ENCODE data around the gene RAB3C.

The RAB3C gene

DNA sequence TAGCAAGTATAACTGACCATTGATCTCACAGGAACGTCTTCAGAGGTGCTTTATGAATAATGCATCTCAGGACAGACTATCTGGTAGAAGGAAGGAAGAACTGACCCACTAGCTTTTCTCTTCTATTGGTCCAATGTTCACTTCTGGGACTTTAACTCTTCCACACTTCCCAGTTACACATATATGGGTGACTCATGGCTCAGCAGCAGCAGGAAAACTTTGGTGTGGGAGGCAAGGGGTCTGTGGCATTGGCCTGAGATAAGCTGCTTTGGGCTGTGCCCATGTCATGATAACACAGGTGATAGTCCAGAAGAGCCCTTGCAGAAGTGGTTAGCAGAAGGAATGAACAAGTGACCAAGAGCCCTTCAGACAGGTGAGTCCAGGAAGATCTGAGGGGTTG, 148.8 kb downstream of the RAB3C start:
- DNase-seq (ENCODE audit: low read depth in 3 of 3) = no peak

DNA sequence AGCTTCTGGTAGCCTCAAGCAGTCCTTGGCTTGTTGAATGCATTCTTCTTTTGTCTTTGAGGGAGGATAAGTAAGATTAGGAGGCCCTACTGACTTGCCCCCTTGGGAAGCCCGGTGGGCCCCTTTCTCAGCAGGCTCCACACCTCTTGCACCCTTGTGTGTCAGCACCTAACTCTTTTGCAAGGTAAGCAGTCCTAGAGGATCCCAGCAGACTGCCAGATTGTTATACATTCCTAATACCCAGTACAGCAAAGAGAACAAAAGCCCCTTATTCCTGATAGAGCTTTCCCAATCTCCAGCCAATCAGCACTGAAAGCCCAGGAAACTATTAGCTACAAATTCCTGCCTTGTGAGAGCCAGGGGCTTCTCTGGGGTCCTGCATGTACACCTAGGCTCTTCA, 152.8 kb downstream of the RAB3C start:
- DNase-seq (ENCODE audit: low read depth in 3 of 3) = no peak

DNA sequence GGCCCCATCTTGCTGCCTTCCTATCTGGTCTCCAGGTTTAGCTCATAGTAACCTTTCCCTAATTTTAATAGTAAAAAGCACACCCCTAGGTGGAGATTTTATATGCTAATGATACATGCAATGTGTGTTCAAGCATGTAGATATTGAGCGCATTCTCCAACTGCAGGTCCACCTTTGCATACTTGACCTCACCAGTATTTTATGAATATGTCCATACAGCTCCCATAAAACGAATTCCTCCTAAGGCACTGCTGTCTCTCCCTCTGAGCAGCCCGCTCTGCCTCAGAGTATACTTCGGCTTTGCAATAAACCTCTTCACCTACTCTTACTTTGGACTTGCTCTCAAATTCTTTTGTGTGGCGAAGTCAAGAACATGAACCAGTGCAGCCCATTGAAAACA, 153.3 kb downstream of the RAB3C start:
- DNase-seq (ENCODE audit: low read depth in 3 of 3) = no peak

DNA sequence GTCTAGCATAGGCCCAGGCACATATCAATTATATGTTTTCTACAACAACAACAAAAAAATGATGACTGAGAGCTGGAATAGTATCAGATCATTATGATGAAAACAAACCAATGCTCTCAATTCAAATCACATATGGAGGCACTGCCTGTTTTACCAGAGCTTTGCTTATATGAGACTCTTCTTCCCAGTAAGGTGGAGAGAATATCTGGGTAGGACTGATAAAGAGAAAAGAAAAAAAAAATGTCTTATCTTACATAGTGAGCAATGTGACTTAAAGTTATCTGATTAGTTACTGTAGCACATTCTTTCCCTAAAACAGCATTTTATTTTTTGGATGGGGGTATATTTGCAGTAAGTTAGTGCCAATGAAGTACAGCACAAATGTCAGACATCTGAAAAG, 154.8 kb downstream of the RAB3C start:
- no peak for DNase-seq (ENCODE audit: low read depth in 3 of 3)

DNA sequence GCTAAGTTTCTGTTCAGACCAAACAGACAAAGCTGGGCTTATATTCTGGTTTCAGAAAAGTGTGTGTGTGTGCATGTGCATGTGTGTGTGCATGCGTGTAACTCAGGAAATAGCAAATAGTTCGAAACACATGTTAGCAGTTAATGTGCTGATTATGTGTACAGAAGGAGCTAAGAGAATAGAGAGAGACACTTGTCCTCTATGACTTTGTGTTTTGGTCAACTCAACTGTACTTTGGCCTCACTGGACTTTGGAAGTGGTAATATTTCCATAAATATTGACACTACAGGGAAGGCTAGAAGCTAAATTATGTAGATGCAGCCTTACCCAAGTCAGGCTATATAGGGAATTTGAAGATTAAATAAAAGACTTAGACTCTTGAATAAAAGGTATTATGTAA, 155.5 kb downstream of the RAB3C start:
- DNase-seq (ENCODE audit: low read depth in 3 of 3) = no peak

DNA sequence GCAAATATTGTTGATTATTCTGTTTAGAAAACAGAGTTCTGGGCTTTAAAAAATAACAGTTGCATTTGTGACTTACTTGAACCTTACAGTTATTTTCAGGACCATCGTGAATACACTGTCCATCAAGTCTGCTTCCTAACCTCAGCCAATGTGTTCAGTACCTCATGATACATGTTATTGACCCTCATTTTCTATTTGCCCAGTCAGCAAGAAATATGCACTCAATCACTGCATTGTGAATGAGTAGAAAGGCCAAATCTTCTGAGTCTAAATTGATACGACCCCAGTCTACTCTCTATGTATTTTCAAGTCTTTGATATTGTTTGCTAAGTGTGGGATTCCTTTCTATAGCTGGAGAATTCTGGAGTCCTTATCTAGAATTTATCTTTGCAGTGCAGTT, 156.2 kb downstream of the RAB3C start:
- DNase-seq (ENCODE audit: low read depth in 3 of 3) = no peak

DNA sequence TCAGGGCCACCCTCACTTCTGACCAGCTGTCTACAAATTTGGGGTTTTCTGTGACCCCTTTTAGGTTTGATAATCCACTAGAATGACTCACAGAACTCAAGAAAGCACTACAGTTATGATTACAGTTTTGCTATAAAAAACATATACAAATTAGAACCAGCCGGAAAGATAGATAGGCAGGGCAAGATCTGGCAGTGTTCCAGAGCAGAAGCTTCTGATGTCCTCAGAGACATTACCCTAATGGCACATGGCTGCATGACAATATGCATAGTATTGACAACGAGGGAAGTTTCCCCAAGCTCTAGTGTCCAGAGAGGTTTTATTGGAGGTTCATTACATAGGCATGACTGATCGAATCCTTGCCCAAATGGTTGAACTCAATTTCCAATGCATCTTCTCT, 158.1 kb downstream of the RAB3C start:
- no peak for DNase-seq (ENCODE audit: low read depth in 3 of 3)

DNA sequence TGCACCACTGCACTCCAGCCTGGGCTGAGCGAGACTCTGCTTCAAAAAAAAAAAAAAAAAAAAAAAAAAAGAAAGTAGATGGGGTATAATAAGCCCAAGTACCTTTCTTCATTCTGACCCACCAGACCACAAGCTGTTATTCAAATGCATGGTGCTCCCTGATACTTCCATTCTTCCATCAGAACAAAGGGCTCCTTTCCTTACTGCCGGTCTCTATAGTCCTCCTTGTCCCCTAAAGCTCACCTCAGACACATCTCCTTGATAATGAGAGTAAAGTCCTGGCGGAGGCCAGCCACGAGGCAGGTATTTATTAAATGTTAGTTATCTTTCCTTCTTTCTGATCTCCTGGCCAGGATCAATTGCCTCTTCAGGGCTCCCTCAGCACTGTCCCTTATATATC, 162.5 kb downstream of the RAB3C start:
- DNase-seq (ENCODE audit: low read depth in 3 of 3) = no peak

DNA sequence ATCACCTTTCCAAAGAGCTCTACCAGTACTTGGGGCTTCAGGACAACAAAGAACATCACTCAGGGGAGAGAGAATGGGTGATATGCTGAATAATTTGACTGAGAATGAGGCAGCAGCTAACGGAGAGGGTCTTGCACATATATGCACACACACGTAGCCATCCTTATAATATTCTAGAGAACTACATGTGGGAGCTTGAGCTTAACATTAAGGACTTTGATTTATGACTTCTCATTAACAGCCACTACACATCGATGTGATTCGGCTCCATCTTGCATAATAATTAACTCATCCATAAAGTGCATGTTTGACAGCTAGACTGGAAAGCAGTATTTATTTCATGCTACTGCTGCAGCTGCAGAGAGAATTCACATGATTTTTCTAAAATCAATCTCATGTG, 163.4 kb downstream of the RAB3C start:
- DNase-seq (ENCODE audit: low read depth in 3 of 3) = no peak

DNA sequence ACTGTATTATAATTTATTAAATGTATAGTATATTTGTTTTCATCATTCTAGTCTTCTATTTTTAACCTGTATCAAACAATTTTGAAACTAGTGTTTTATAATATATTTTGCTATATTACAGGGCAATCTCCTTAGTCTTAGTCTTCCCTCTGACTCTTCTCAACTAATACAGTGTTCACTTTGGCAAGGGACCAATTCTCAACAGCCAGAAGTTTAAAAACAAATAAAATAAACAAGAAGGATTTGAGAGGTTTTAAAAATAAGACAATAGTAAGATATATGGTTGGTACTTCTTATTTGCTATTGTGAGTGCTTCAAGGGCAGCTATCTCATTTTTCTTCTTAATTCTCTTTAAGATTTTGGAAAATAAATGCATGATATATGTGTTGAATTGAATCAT, 167.2 kb downstream of the RAB3C start:
- DNase-seq (ENCODE audit: low read depth in 3 of 3) = no peak

DNA sequence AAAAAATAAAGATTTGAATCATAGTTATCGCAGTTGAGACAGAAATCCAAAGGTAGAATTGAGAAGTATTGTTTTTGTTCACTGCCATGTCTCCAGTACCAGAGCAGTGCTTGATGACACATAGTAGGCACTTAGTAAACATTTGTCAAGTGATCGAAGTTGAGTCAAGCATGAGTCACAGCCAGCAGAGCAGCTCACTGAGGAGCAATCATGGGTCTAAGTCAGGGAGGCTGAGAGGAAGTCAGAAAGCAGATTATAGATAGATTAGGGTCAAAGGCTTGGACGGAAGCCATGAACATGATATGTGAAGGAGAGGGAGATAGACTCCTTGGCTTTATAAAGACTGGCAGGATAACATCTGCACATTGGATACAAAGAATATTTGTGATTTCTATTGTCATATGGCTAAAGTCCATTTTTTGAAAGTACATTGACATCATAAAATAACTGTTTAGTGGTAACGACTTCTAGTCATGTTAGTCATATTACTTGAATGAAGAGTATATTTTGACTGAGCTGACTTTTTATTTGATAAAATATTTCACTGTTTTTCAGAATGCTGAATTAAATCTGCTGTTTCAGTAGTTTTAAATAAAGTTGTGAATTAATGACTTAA, 168.5 kb downstream of the RAB3C start:
- no peak for DNase-seq (ENCODE audit: low read depth in 3 of 3)

DNA sequence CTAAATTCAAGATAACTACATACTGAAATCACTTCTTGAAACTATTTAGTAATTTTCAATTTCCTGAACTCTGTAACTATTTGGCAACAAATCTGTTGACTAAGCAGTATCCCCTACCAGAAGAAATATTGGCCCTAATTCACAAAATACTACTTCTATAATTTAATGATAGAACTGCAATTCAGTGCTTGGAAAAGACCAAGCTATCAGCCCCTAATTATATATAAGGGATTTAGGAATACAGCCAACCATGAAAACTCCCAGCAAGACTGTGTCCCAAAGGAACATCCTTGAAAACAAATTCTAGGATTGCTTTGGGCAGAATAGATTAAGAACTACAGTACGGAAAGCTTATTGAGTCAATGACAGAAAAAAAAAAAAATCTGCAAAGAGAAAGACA, 169.2 kb downstream of the RAB3C start:
- no peak for DNase-seq (ENCODE audit: low read depth in 3 of 3)

DNA sequence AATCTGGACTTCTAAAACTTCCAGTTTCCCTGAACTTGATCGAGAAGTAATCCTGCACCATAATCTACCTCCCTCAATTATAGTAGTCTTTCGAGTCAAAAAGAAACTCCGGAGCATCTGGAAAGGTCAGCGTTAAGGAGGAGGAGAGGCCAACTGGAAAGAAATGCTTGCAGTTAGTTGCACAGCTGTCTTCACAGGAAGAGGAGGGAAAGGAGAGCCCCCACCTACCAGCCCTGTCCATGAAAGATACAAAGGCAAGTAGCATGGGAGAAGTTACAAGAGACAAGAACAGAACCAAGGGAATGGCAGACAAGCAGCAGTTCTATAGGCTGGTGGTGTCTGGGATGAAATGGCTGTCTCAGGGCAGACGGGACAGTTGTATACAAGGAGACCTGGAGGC, 170.6 kb downstream of the RAB3C start:
- DNase-seq (ENCODE audit: low read depth in 3 of 3) = no peak

DNA sequence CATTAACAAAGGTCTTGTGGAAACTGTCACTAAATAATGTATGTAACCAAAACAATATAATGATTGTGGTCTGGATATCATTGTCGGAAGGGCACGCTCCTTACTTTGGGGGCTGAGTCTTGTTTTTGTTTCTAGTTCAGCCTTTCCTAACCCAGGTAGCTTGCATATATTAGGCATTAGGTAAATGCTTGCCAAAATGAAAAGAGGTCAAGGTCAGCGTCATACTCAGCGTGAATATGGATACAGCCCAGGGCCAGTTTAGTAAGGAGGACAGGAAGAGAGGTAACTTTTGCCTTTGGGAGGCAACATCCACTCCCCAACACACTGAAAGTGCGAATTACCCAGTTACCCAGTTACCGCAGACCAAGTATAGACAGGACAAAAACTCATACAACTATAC, 171.4 kb downstream of the RAB3C start:
- no peak for DNase-seq (ENCODE audit: low read depth in 3 of 3)

DNA sequence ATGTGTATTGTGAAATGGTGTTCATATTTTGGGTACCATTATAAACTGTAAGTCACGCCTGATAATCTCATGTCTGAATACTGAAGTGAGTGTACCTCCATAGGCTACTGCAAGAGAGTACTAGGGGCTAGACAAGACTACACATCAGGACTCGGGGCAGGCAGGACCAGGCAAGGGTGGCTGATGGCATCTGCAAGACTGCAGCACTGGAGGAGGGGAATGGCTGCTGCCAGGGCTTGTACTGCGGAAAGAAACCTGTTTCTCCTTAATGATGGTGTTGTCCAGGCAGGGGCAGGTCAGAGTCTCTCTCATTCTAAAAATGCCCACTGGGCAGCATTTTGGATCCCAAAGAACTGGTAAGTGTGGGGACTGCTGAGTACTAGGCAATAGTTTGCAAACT, 172.5 kb downstream of the RAB3C start:
- no peak for DNase-seq (ENCODE audit: low read depth in 3 of 3)

DNA sequence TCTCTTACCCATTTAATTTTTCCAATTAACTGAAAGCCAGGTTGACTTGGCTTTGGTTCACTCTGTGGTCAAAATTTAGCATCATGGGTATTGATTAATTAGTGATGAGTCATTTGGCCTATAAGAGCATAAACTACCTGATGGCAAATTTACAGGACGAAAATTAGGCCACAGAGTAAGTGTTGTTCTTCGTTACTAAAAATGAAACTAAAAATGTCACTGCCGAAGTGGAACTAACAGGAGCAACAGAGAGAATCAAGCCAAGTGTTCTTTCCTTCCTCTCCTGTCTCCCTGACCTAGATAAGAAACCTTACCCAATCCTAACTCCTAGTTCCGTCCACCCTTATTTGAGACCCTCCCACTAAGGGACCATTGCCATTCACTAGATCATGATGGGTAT, 176.9 kb downstream of the RAB3C start:
- no peak for DNase-seq (ENCODE audit: low read depth in 3 of 3)

DNA sequence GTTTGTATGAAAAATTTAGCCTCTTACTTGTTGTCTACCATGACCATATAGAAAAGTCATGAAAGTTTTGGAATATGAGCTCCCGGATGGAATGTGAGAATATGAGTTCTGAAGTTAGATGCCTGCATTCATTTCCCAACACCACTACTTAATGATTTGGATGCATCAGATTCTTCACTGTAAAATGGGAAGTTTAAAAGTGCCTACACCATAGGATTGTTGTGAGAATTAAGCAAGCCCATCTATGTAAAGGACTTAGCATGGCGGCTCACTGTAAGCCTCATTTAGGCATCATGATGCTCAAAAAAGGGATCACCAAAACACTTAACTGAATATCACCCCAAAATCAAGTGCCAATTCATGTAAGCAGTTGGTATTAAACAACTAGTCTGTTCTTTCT, 177.3 kb downstream of the RAB3C start:
- DNase-seq (ENCODE audit: low read depth in 3 of 3) = no peak

DNA sequence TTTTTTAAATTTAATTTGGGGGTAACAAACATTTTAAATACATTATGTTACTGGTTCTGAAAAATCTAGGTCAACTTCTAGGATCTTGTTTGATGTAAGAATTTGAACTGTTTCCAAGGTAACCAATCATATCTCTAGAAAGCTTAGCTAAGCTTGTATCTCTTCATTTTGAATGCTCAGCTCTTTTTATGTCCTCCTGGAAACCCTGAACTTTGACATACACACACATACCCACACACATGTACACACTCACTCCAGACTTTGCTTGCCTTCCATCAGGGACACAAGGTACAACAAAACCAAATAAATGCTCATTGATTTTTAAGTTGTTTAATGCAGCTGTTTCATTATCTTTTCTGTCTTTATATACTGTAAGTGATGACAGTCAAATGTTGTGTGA, 178.5 kb downstream of the RAB3C start:
- DNase-seq (ENCODE audit: low read depth in 3 of 3) = no peak

DNA sequence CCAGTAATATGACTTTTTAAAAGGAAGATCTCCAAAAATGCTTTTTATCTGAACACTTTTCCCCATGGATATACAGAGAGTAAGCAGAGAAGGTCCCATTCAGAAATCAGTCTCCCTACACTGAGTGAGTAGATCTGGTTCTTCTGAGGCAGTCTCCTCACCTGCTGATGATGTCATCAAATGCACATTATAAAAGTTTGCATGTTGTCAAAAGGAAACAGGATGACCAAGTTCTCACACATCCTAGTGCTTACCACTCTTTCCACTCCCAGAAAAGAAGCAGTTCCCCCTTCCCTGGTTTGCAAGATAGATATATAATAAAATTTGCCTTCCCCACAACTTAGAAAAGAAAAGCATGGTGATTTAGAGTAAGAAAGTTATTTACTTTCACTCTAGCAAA, 180.5 kb downstream of the RAB3C start:
- DNase-seq (ENCODE audit: low read depth in 3 of 3) = no peak

DNA sequence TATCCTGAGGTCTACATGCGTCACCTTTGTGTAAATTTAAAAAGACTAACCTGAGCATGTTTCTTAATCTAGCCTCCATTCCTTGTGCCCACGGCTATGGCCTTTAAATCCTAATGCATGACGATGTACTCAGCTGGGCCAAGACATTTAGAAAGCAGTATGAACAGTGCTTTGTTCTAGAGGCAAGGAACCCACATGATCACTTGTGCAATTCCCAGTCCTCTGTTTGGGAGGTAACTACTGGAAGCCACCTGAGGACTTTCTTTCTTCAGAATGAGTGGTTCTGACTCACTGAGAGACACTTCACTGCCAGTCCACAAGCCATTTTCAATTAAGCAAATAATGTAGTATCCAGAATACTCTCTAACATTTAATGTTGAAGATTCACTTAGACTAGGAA, 181.3 kb downstream of the RAB3C start:
- DNase-seq (ENCODE audit: low read depth in 3 of 3) = no peak

DNA sequence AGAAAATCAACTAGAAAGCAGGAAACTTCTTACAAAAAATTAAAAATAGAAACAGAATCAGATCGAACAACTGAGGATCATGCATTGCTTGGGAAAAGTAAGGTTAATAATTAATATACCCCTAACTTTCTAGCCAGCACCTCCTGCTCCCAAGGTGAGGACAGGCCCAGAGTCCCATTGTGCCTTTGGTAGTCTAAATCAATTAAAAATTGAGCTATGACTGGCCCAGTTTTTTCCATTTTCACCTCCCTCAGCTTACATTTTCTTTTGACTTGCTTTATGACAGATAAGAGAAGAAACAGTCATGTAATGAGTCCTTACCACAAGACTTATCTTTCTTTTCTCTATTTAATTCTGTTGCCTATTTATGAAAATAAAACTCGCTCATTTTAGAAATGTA, 182.2 kb downstream of the RAB3C start:
- no peak for DNase-seq (ENCODE audit: low read depth in 3 of 3)

DNA sequence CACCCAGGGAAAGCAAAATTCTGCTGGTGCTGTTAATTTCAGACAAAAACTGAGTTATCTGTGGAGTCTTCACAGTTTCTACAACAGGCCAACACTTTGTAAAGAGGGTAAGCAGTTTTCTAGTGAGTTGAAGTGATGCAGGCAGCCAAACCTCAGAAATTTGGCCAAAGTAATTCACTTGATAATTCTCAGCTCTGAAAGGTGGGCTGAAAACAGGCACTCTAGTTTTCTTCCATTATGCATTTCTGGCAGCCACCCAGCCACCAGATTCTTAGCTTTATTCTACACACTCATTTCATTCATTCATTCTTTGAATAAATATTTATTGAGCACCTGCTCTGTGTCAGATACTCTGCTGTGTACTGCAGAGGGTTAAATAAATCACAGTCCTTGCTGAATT, 184.2 kb downstream of the RAB3C start:
- no peak for DNase-seq (ENCODE audit: low read depth in 3 of 3)

DNA sequence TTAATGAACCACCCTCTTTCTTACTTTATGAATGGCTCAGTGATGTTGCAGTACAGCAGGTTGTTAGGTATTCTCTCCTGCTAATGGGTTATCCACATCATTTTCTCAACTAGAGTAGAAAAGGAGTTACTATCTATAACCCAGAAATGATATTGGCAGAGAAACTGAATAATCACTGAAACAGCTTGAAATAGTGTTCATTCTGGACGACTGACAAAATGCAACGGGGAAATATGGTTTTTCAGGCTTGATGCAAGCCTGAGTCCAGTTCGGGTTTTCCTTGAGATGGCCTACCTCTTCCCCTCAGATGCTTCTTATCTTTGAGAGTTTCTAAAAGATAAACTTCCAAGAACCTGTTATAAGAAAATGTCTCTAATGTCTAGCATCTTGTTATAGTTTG, 187.3 kb downstream of the RAB3C start:
- no peak for DNase-seq (ENCODE audit: low read depth in 3 of 3)

DNA sequence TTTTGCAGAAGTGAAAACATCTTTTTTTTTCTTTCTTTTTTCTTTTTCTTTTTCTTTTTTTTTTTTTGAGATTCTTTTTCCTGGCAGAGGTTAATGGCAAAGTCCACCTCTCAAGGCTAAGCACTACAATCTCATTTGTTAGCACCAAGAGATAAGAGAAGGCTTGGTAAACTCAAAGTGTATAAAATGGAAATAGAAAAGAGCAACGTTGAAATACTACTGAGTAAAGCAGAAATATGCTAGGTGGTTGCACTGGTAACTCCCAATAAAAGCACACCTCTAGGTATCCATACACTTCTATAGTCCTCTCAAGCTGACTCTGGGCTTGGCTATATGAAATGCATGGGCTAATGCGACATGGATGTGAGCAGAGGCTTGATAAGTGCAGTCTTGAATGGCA, 188.9 kb downstream of the RAB3C start:
- no peak for DNase-seq (ENCODE audit: low read depth in 3 of 3)

Measured in stimulated activated CD4-positive, alpha-beta T cell treated with anti-CD3 and anti-CD28 coated beads, TNF-alpha, amount 100 ng/mL, for 48 hours (primary cell).